Lower leg skin (tissue), 4 donors: Measurements from ENCODE around the gene B3GALT4. TPM values are rescaled to one million over a fixed set of nuclear protein-coding genes. Genes with fewer than 3 reads are reported as not detected.

Source experiments
- DNase-seq, 2 donors: peaks; one replicate each; pipeline ENCODE4 v3.0.0-alpha.2; 2019; ENCODE audit warnings: low spot score in 2 of 2
- H3K4me3 ChIP-seq: fragments of 200-600 bp; sonication (generic); 2 replicates; pipeline ENCODE4 v1.5.1; 2017; ENCODE audit warnings: mild to moderate bottlenecking, low read depth; ENCODE audit not compliant: poor library complexity, severe bottlenecking
- POLR2A ChIP-seq, 2 donors: fragments of 450-650 bp; IDR thresholded peaks; one replicate each; pipeline ENCODE4 v1.6.1; 2016 to 2017; ENCODE audit warnings: antibody characterized with exemption in 2 of 2, mild to moderate bottlenecking in 1 of 2, moderate library complexity in 1 of 2
- WGBS, 2 donors: methylation state at CpG; one replicate each; pipeline ENCODE4 v1.1.5; 2018; 5-methylcytosine and 5-hydroxymethylcytosine counted together
- intact Hi-C: fragments of 100-400 bp; cut with DNase I; formaldehyde crosslinking; loops from one replicate; pipeline ENCODE4 v1.15.0; 2023; ENCODE audit warnings: low total_unique reads
- total RNA-seq, 4 donors: library from RNA; depleted of rRNA; stranded (reverse); fragments of >200 nt; gene quantifications; one replicate each; pipeline ENCODE4 v1.1.0, GENCODE V29; 2016
- TF ChIP-seq, protein P1 (sequence below), 3 donors: fragments of 450-650 bp; IDR thresholded peaks; one replicate each; pipeline ENCODE4 v1.5.1; 2016; ENCODE audit warnings: antibody characterized with exemption in 3 of 3, mild to moderate bottlenecking in 3 of 3, moderate library complexity in 2 of 3

Gene B3GALT4
- total RNA-seq, 4 donors from 2014 or later: 24.8 to 31.0 (median 26.3) TPM

DNA sequence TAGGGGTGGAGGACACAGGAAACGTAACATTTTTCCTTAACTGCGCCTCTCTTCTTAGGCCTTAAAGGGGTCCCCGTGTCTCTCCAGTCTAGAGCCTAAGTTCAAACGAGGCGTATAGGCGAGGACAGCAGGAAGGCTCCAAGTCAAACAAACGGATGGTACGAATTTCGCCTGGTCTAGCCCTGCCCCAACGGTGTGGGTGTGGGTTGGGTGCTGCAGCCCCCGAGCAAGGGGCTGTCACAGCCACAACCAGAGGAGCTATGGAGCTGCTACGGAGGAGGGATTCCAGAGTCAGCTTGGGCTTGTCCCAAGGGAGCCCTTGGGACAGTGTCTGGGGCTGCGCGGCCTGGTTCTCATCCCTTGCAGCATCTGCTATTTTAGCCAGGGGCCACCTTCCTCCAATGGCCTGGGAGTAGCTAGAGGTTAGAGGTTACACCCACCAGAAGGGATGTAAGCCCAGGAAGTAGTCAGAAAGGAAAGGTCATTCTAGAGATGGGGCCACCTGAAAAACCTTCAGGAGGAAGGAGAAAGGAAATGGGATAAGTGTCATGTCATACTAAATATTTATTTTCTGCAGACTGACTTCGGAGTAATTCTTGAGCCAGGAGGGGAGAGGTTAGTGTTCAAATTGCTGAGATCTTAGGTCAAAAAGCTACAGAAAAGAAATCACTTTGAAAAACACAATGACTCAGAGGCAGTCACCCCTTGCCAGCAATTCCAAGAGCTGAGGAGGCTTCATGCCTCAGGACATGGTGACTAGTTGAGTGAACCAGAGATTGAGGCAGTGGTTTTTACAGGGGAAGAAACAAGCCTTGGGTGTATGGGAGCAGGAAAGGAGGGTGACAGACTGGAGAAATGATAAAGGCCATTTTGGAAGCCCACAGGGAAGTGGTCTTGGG is 26.9 kb upstream of the B3GALT4 start:
- peak overlapping the region; percentile 44 for H3K4me3 ChIP-seq
- TF ChIP-seq, protein P1, sequence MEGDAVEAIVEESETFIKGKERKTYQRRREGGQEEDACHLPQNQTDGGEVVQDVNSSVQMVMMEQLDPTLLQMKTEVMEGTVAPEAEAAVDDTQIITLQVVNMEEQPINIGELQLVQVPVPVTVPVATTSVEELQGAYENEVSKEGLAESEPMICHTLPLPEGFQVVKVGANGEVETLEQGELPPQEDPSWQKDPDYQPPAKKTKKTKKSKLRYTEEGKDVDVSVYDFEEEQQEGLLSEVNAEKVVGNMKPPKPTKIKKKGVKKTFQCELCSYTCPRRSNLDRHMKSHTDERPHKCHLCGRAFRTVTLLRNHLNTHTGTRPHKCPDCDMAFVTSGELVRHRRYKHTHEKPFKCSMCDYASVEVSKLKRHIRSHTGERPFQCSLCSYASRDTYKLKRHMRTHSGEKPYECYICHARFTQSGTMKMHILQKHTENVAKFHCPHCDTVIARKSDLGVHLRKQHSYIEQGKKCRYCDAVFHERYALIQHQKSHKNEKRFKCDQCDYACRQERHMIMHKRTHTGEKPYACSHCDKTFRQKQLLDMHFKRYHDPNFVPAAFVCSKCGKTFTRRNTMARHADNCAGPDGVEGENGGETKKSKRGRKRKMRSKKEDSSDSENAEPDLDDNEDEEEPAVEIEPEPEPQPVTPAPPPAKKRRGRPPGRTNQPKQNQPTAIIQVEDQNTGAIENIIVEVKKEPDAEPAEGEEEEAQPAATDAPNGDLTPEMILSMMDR (IDR thresholded peaks at IDR 0.05): no peak
- TF ChIP-seq POLR2A (IDR thresholded peaks at IDR 0.05): no peak
- peak in 1 of 2 donors; percentile 79 for DNase-seq
- intact Hi-C loops: loop anchor here (10.0 kb wide), 1 partner anchor 235 kb away; no protein-coding TSS in a partner anchor
- WGBS, 2 donors: 10 to 12% methylated on average over 15 of the region's 15 CpGs

DNA sequence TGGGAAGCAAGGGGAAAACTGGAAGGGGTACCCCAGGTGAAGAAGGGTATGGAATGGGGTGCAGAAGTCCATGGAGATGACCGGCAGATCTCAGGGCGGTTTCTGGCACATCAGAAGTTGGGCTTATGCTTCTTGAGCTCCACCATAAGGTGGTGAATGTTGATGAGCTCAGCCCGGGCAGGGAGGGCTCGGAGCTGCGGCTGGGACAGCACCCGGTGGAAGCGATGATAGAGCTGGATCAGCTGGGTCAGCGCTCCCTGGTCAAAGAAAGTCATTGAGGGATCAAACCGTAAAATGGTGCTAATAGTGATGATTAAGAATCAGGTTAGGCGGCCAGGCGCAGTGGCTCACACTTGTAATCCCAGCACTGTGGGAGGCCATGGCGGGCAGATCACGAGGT is 26.2 kb upstream of the B3GALT4 start:
- no peak for DNase-seq
- WGBS, 2 donors: 93 to 96% methylated on average over 13 of the region's 13 CpGs

DNA sequence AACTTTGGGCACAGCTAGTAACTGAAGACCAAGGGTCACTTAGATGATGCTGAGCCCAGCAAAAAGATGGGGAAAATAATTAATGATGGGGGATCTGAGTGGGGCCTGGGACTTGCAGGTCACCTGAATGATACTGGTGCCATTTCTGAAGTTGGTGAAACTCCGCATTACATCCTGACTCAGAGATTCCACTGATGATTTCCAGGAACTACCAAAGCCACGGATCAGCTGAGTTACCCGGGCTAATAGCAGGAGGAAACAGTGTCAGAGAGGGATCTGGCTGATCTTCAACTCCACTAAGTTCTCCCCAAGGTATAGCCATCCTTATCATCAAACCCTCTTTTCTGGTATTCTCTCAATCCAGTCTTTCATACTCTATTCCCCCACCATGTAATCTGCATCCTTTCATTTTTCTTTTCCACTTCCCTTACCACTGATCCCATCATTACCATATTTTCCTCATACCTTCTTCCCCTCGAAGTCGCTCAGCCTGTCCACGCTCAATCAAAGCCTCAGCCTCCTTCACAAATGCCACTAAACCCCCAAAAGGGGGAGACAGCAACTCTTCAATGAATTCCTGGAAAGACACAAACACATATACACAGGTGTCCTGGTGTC is 25.4 kb upstream of the B3GALT4 start:
- intact Hi-C loops: no loop called here
- H3K4me3 ChIP-seq: no peak overlapping the region
- TF ChIP-seq, protein P1 (IDR thresholded peaks at IDR 0.05): no peak
- TF ChIP-seq POLR2A (IDR thresholded peaks at IDR 0.05): no peak
- DNase-seq: no peak
- WGBS, 2 donors: 71 to 80% methylated on average over 6 of the region's 6 CpGs

More for the DNA sequence above, 26.2 kb upstream of the B3GALT4 start:
- no peak for TF ChIP-seq POLR2A (IDR thresholded peaks at IDR 0.05)
- TF ChIP-seq, protein P1 (IDR thresholded peaks at IDR 0.05): no peak
- intact Hi-C loops: no loop called here
- no peak overlapping the region for H3K4me3 ChIP-seq

DNA sequence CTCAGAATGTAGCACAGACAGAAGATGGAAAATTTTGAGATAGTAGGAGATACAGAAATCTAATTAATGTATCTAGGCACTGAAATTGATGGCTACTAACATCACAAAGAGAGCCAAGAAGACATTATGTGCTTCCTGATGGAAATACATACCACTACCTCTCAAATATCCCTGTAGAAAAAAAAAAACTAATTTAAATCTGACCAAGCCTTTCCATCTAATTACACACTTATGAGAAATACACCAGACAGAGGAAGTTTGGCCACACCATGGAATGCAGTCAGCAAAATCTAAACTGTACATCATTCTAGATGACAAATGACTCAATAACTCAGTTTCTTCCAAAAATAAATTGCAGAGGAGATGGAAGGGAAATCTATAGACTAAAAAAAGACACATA is 24.2 kb upstream of the B3GALT4 start:
- intact Hi-C loops: no loop called here
- TF ChIP-seq, protein P1 (IDR thresholded peaks at IDR 0.05): no peak
- no peak for TF ChIP-seq POLR2A (IDR thresholded peaks at IDR 0.05)
- DNase-seq: no peak
- no peak overlapping the region for H3K4me3 ChIP-seq

DNA sequence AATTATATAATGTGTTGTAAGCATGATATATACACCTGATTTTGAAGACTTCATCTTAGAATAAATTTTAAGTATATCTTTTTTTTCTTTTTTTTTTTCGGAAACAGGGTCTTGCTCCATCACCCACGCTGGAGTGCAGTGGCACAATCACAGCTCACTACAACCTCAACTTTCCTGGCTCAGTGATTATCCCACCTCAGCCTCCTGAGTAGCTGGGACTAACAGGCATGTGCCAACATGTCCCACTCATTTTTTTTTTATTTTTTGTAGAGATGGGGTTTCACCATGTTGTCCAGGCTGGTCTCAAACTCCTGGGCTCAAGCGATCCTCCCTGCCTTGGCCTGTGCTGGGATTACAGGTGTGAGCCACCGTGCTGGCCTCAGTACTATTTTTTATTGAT is 22.3 kb upstream of the B3GALT4 start:
- no peak for TF ChIP-seq POLR2A (IDR thresholded peaks at IDR 0.05)
- TF ChIP-seq, protein P1 (IDR thresholded peaks at IDR 0.05): no peak
- H3K4me3 ChIP-seq: no peak overlapping the region
- intact Hi-C loops: no loop called here
- 86 to 91% methylated on average over 4 of the region's 4 CpGs for WGBS, 2 donors
- DNase-seq: no peak
